GM21576 (cell line): ENCODE measurements around the gene B3GNT7.
"Not testable (repeated sequence)": the region's sequence is repeated elsewhere in the genome, so short reads cannot be mapped to it uniquely, and the experiment has no call there.

ENCODE experiments used
- ATAC-seq: cut with Tn5 transposase; IDR thresholded peaks from one replicate; pipeline ENCODE4 v1.9.1; 2021; ENCODE audit warnings: mild to moderate bottlenecking, moderate library complexity; ENCODE audit not compliant: unreplicated experiment

The B3GNT7 gene

GRCh38 chr2:231364961-231365810, 30.3 kb upstream of the B3GNT7 start:
- ATAC-seq = no peak

- ATAC-seq = no peak
These were observed 28.3 kb upstream of the B3GNT7 start for GRCh38 chr2:231367178-231367577.

GRCh38 chr2:231369580-231370428, 25.7 kb upstream of the B3GNT7 start:
- ATAC-seq = no peak

- no peak for ATAC-seq
These were observed 25.1 kb upstream of the B3GNT7 start for GRCh38 chr2:231370429-231370748.

GRCh38 chr2:231370749-231371429, 24.6 kb upstream of the B3GNT7 start:
- no peak for ATAC-seq

GRCh38 chr2:231371430-231372054, 24.0 kb upstream of the B3GNT7 start:
- ATAC-seq = no peak

- ATAC-seq = no peak
These were observed 23.2 kb upstream of the B3GNT7 start for GRCh38 chr2:231372326-231372725.

- ATAC-seq = no peak
These were observed 22.3 kb upstream of the B3GNT7 start for GRCh38 chr2:231373184-231373583.

GRCh38 chr2:231373786-231374349, 21.6 kb upstream of the B3GNT7 start:
- no peak for ATAC-seq

GRCh38 chr2:231374771-231375170, 20.7 kb upstream of the B3GNT7 start:
- ATAC-seq = no peak

- not testable (repeated sequence) for ATAC-seq
These were observed 19.4 kb upstream of the B3GNT7 start for GRCh38 chr2:231375994-231376615.

GRCh38 chr2:231376857-231377256, 18.7 kb upstream of the B3GNT7 start:
- no peak for ATAC-seq

- no peak for ATAC-seq
These were observed 17.3 kb upstream of the B3GNT7 start for GRCh38 chr2:231378026-231378722.

- ATAC-seq = no peak
These were observed 16.0 kb upstream of the B3GNT7 start for GRCh38 chr2:231379266-231380215.

- no peak for ATAC-seq
These were observed 15.2 kb upstream of the B3GNT7 start for GRCh38 chr2:231380307-231380706.

GRCh38 chr2:231380991-231381847, 14.3 kb upstream of the B3GNT7 start:
- no peak for ATAC-seq

- no peak for ATAC-seq
These were observed 13.4 kb upstream of the B3GNT7 start for GRCh38 chr2:231382116-231382515.
